Endothelial cell of umbilical vein (primary cell): ENCODE data around the gene ZP1. TPM values are rescaled to one million over a fixed set of nuclear protein-coding genes. Genes with fewer than 3 reads are reported as not detected.

Experiments
- BruUV-seq: library from RNA; stranded (reverse); fragments of 400-500 nt; replicated peaks from 2 replicates; lab custom pipeline; 2021; lab: Mats Ljungman, UMichigan
- CTCF ChIA-PET: fragments of 300-600, 350-600 bp; sonication (Branson Sonifier 250); formaldehyde crosslinking; loops from one replicate; lab custom pipeline; 2021; ENCODE audit warnings: antibody characterized with exemption, inconsistent platforms; lab: Charles Lee
- POLR2A ChIA-PET: fragments of 300-600, 350-600 bp; sonication (Branson Sonifier 250); formaldehyde crosslinking; loops from one replicate; lab custom pipeline; 2021; ENCODE audit warnings: antibody characterized with exemption, inconsistent platforms; lab: Charles Lee
- DNase-seq: peaks from one replicate; pipeline ENCODE4 v3.0.0-alpha.2; 2011; ENCODE audit warnings: low read depth, low spot score
- FAIRE-seq: peaks from 2 replicates; lab custom pipeline; 2011; peaks lifted over from hg19 to GRCh38; lab: Jason Lieb, UNC
- H2AFZ ChIP-seq: 2 replicates; pipeline ENCODE4 v1.6.0; 2012; ENCODE audit warnings: low read depth, low read length, control low read depth, inconsistent platforms
- H3K27ac ChIP-seq: 2 replicates; pipeline ENCODE4 v1.5.1; 2011; ENCODE audit warnings: low read depth, mild to moderate bottlenecking, control low read depth, low read length, moderate library complexity; ENCODE audit not compliant: insufficient read depth
- H3K27me3 ChIP-seq, 2 experiments: 2 replicates each; pipeline versions ENCODE4 v1.6.0 to v1.6.1; 2011; ENCODE audit warnings: low read length in 2 of 2, mixed read lengths in 1 of 2; ENCODE audit not compliant: control insufficient read depth in 2 of 2, insufficient read depth in 2 of 2
- H3K36me3 ChIP-seq, 2 experiments: 2 replicates in 1 of 2; 3 replicates in 1 of 2; pipeline ENCODE4 v1.5.1; 2011; ENCODE audit warnings: low read length in 2 of 2, mild to moderate bottlenecking in 1 of 2, moderate library complexity in 1 of 2; ENCODE audit not compliant: control insufficient read depth in 2 of 2, insufficient read depth in 2 of 2; ENCODE audit errors: extremely low read depth in 1 of 2
- H3K4me1 ChIP-seq: 3 replicates; pipeline ENCODE4 v1.5.1; 2011; ENCODE audit warnings: mild to moderate bottlenecking, low read length; ENCODE audit not compliant: control insufficient read depth, insufficient read depth; ENCODE audit errors: extremely low read depth
- H3K4me2 ChIP-seq: 2 replicates; pipeline ENCODE4 v1.6.1; 2011; ENCODE audit warnings: low read length, control low read depth, mixed read lengths; ENCODE audit not compliant: insufficient read depth
- H3K4me3 ChIP-seq, 3 experiments: fragments of 200-600 bp in 1 of 3; sonication (generic), shearing (Covaris generic) in 1 of 3; replicated peaks in 1 of 3; 2 replicates each; pipeline ENCODE4 v1.5.1; 2011 to 2016; ENCODE audit warnings: control low read depth in 3 of 3, low read length in 3 of 3, mild to moderate bottlenecking in 2 of 3, inconsistent platforms in 1 of 3, low read depth in 1 of 3, moderate library complexity in 1 of 3; ENCODE audit not compliant: insufficient read depth in 1 of 3
- H3K79me2 ChIP-seq: 2 replicates; pipeline ENCODE4 v1.6.0; 2012; ENCODE audit warnings: low read length, inconsistent platforms; ENCODE audit not compliant: control insufficient read depth, insufficient read depth
- H3K9ac ChIP-seq: replicated peaks from 2 replicates; pipeline ENCODE3; 2011; ENCODE audit warnings: low read length, control low read depth; ENCODE audit not compliant: insufficient read depth; ENCODE audit errors: extremely low read depth
- H3K9me1 ChIP-seq: replicated peaks from 3 replicates; pipeline ENCODE4 v1.6.0; 2011; ENCODE audit warnings: mild to moderate bottlenecking, low read length; ENCODE audit not compliant: control insufficient read depth, insufficient read depth; ENCODE audit errors: extremely low read depth
- H3K9me3 ChIP-seq: replicated peaks from 2 replicates; pipeline ENCODE4 v1.5.1; 2012; ENCODE audit warnings: low read length, inconsistent platforms; ENCODE audit not compliant: control insufficient read depth, insufficient read depth
- H4K20me1 ChIP-seq: replicated peaks from 2 replicates; pipeline ENCODE3; 2011; ENCODE audit warnings: mild to moderate bottlenecking, low read length; ENCODE audit not compliant: control insufficient read depth, insufficient read depth; ENCODE audit errors: extremely low read depth
- CTCF ChIP-seq, 2 donors: IDR thresholded peaks; 1 replicate in 1 of 2; 2 replicates in 1 of 2; pipeline ENCODE4 v1.5.1; 2011; ENCODE audit warnings: low read length in 2 of 2, mild to moderate bottlenecking in 2 of 2, moderate library complexity in 2 of 2, control low read depth in 1 of 2, inconsistent platforms in 1 of 2, low read depth in 1 of 2; ENCODE audit not compliant: insufficient read depth in 1 of 2; ENCODE audit errors: extremely low read depth in 1 of 2
- EZH2 ChIP-seq: IDR thresholded peaks from 2 replicates; pipeline ENCODE4 v1.6.1; 2012; ENCODE audit warnings: borderline replicate concordance, low read depth, mild to moderate bottlenecking, moderate library complexity, low read length, inconsistent platforms; ENCODE audit not compliant: severe bottlenecking
- FOS ChIP-seq: IDR thresholded peaks from 2 replicates; pipeline ENCODE4 v1.6.1; 2011; ENCODE audit warnings: mild to moderate bottlenecking, low read length, moderate library complexity, borderline replicate concordance; ENCODE audit not compliant: insufficient read depth
- GATA2 ChIP-seq: IDR thresholded peaks from 2 replicates; pipeline ENCODE4 v1.7.0; 2011; ENCODE audit warnings: low read depth, mild to moderate bottlenecking, moderate library complexity, mixed read lengths, low read length; ENCODE audit not compliant: insufficient read length, insufficient read depth
- JUN ChIP-seq: IDR thresholded peaks from 2 replicates; pipeline ENCODE4 v1.6.1; 2011; ENCODE audit warnings: borderline replicate concordance, low read depth; ENCODE audit not compliant: insufficient read length, insufficient read depth
- MYC ChIP-seq: IDR thresholded peaks from one replicate; pipeline ENCODE4 v1.6.1; 2011; ENCODE audit warnings: mild to moderate bottlenecking, low read depth, low read length
- POLR2A ChIP-seq: IDR thresholded peaks from 2 replicates; pipeline ENCODE4 v1.6.1; 2012; ENCODE audit warnings: low read depth, mild to moderate bottlenecking, control low read depth, low read length
- POLR2AphosphoS5 ChIP-seq: IDR thresholded peaks from 2 replicates; pipeline ENCODE4 v1.6.1; 2012; ENCODE audit warnings: low read depth, mild to moderate bottlenecking, control low read depth, low read length, moderate library complexity; ENCODE audit not compliant: insufficient read depth
- dilution Hi-C: fragments of 300-500 bp; cut with MboI; formaldehyde crosslinking; loops from one replicate; pipeline ENCODE4 v1.15.0; 2019; ENCODE audit warnings: low sequenced_read_pairs; ENCODE audit not compliant: extremely low pct_ligation_motif_present
- intact Hi-C: fragments of 100-400 bp; cut with micrococcal nuclease; formaldehyde crosslinking; loops from one replicate; pipeline ENCODE4 v1.10.0; 2022
- polyA plus RNA-seq, 4 experiments: library from polyadenylated mRNA; depleted of rRNA in 3 of 4; stranded (reverse) in 3 of 4; unstranded in 1 of 4; fragments of >200 nt; gene quantifications; 2 replicates each; pipeline versions ENCODE4 v1.2.1 to v1.2.3, GENCODE V29; 2011 to 2012; ENCODE audit warnings: missing spikeins in 1 of 4
- total RNA-seq: library from RNA; stranded (reverse); gene quantifications from 2 replicates; pipeline ENCODE4 v1.2.3, GENCODE V29; 2021
- TF ChIP-seq, protein P1 (sequence below): IDR thresholded peaks from 2 replicates; pipeline ENCODE4 v1.6.1; 2011; ENCODE audit not compliant: insufficient read depth, insufficient read length

The ZP1 gene
- total and polyA plus RNA-seq, 2 donors (not counting 3 experiments of a cell fraction or from before 2014, with no cell fraction given), result not detected

- ChIA-PET POLR2A (no interaction called here), CTCF (interaction anchor here (1.8 to 3.2 kb wide), 2 partner anchors 14 to 27 kb away, joined by 7 to 22 read pairs; no protein-coding TSS in a partner anchor)
- intact Hi-C loops (no loop called here), dilution Hi-C loops (no loop called here)
- no peak for FAIRE-seq
- BruUV-seq, result no TSS peak
- DNase-seq, result no peak
- Histone ChIP-seq H3K9me3 (no peaks in the 10 kb centered on the region), H3K36me3 (no peaks in the 10 kb centered on the region), H3K4me2 (no peak overlapping the region), H3K4me1 (no peaks in the 10 kb centered on the region), H2AFZ (no peak overlapping the region), H3K27ac (no peak overlapping the region), H3K4me3 (no peak overlapping the region), H3K79me2 (no peaks in the 10 kb centered on the region), H3K9ac (no peak overlapping the region), H3K9me1 (no peaks in the 10 kb centered on the region), H3K27me3 (no peaks in the 10 kb centered on the region), H4K20me1 (no peaks in the 10 kb centered on the region)
- TF ChIP-seq FOS (peak; percentile 37), JUN (no peak)
Observed at GRCh38 chr11:60857378-60858232, 9.7 kb upstream of the ZP1 start.

- Histone ChIP-seq H3K9ac (no peak overlapping the region), H3K79me2 (no peaks in the 10 kb centered on the region), H3K27ac (no peak overlapping the region), H3K27me3 (no peaks in the 10 kb centered on the region), H3K4me3 (no peak overlapping the region), H3K36me3 (no peaks in the 10 kb centered on the region), H2AFZ (no peak overlapping the region), H3K4me1 (no peaks in the 10 kb centered on the region), H3K4me2 (no peak overlapping the region), H3K9me3 (no peaks in the 10 kb centered on the region), H3K9me1 (no peaks in the 10 kb centered on the region), H4K20me1 (no peaks in the 10 kb centered on the region)
- FAIRE-seq, result no peak
- ChIA-PET POLR2A (no interaction called here), CTCF (interaction anchor here (0.6 to 1.8 kb wide), 3 partner anchors 15 to 83 kb away, joined by 3 to 7 read pairs (median 3); no protein-coding TSS in a partner anchor)
- intact Hi-C loops, result no loop called here
- DNase-seq, result no peak
- dilution Hi-C loops, result no loop called here
- no TSS peak for BruUV-seq
- TF ChIP-seq GATA2 (no peak), POLR2A (no peak), MYC (no peak), EZH2 (no peak), POLR2AphosphoS5 (no peak), CTCF (IDR thresholded peaks at IDR 0.05; ENCODE audit: extremely low read depth in 1 of 2, insufficient read depth in 1 of 2, low read depth in 1 of 2, low read length in 2 of 2) (no peak), FOS (no peak), JUN (no peak)
- TF ChIP-seq, protein P1, sequence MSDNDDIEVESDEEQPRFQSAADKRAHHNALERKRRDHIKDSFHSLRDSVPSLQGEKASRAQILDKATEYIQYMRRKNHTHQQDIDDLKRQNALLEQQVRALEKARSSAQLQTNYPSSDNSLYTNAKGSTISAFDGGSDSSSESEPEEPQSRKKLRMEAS, result no peak
Observed at GRCh38 chr11:60858236-60858635, 9.1 kb upstream of the ZP1 start.
